ENCODE measurements around the gene LY6G6C.
"Not testable (repeated sequence)": the region's sequence is repeated elsewhere in the genome, so short reads cannot be mapped to it uniquely, and the experiment has no call there.

The LY6G6C gene

DNA sequence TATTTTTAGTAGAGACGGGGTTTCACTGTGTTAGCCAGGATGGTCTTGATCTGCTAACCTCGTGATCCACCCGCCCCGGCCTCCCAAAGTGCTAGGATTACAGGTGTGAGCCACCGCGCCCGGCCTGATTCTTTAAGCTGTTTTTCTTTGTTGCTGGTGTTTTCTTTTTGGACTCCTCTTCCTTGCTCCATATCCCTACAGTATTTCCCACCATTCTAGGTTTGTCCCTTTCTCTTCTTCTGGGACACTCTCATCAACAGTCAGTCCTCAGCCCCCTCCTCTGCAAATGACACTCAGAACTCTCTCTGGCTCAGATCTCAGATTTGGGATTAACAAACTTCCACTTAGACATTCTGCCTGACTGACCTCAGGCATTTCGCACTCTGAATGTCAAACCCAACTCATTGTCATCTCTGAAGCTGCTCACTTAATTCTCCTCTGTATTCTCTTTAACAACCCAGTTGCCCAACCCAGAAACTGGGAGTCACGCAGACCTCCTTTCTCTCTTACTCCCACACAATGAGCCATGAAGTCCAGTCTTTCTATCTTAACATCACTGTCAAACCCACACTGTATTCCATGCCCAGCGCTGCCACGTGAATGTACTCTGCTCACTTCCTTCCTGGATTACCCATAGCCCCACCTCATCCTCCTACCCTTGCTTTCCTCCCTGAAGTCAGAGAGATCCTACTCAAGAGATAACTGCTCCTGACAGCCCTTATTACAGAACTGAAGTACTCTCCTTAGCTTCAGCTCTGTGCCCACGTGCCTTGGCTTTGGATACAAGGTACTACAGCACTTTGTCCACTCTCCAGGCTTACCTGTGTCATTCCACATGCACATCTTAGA lies 4.2 kb upstream of the LY6G6C start:
- no peak for DNase-seq

GRCh38 chr6:31723980-31724691 lies 2.6 kb upstream of the LY6G6C start:
- no peak for DNase-seq

GRCh38 chr6:31723245-31723979 lies 1.9 kb upstream of the LY6G6C start, which contains the start of gene MPIG6B:
Gene MPIG6B, plus strand, starts transcription at chr6:31723373. Its CDS starts 11 bp downstream, at chr6:31723384.
- DNase-seq: no peak

- DNase-seq: no peak
These were observed 627 bp upstream of the LY6G6C start for GRCh38 chr6:31722173-31722572.

DNA sequence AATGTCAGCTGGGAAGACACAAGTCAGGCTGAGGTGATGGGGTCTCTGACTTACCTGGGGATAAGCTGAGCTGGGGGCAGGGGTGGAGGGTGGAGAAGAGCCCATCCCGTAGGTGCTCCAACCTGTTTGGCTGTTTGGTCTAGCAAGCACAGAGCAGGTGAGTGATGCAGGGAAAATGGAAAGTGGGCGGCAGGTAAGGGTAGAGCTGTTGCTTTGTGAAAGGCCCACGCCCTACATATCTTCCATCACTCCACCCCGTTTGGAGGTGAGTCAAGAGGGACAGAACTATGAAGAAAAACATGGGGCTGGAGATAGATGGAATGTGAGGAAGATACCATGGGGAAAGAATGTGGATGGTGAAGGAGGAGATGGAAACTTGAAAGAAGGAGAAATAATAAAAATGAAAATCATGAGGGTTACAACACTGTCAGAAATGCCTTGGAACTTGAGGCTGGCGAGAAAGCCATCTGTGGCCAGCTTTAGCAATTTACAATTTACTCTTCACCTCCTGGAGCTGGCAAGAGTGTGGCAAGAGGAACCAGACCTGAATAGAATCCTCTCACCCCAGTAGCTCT lies 1.3 kb downstream of the LY6G6C start:
- no peak for DNase-seq

DNA sequence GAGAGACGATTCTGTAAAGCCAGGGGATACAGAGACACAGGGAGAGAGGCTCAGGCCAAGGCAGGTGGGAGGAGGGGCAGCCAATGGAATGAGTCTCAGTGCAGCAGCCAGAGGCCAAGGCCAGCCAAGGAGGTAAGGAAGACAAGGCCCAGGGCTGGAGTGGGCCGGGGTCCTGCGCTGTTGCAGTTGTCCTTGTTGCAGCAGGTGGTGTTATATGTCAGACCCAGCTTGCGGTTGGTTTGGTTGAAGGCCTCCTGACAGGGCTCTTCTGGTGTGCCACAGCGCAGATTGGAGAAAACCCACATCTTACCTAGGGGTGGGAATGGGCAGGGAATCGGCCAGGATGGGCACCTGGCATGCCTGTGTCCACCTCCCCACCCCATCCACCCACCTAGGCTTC lies 2.5 kb downstream of the LY6G6C start:
- DNase-seq: no peak

DNA sequence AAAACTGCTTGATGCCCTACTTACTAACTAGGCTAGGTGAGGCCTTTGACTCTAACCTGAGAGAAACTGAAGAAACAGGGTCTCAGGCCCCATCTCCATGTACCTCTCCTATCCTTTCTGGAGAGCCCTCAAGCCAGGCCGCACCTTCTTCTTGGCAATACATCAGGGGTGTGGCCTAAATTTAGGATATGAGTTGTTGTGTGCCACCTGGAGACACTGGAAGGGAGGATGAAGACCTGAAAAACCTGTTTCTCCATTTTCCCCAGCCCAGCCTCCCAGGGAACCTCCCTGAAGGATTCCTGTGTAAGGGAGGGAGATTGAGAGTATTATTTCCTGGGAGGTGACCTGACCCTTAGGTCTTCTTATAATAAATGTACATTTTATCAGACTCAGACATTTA lies 3.3 kb downstream of the LY6G6C start:
- DNase-seq: no peak

GRCh38 chr6:31717499-31718222 lies 3.9 kb downstream of the LY6G6C start:
- no peak for DNase-seq

GRCh38 chr6:31715022-31715958 lies 6.3 kb downstream of the LY6G6C start, which contains the start of gene LY6G6D:
Gene LY6G6D, plus strand, starts transcription at chr6:31715348. Its CDS starts 8 bp downstream, at chr6:31715356.
- no peak for DNase-seq

- no peak for DNase-seq
These were observed 7.4 kb downstream of the LY6G6C start for GRCh38 chr6:31713991-31714684.

GRCh38 chr6:31713465-31713864 lies 8.1 kb downstream of the LY6G6C start:
- no peak for DNase-seq

- DNase-seq: peak; percentile 37
These were observed 9.2 kb downstream of the LY6G6C start for GRCh38 chr6:31712296-31712695.

DNA sequence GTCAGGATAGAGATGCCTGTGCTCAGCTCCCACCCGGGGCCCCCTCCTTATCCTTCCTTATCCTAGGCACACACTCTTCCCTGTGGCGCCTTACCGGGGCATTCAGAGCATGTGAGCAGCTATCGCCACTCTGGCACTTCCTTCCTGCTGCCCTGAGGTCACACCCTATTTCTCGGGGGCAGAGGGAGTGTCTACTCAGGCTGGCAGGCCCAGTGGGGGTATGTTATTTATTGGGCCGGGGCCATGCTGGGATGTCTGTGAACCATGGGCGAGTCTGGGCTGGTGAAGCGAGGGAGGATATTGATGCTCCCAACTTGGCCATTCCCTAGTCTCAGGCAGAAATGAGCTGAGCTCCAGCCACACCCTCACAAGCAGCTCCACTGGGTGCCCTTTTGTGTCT lies 10.3 kb downstream of the LY6G6C start:
- no peak for DNase-seq

DNA sequence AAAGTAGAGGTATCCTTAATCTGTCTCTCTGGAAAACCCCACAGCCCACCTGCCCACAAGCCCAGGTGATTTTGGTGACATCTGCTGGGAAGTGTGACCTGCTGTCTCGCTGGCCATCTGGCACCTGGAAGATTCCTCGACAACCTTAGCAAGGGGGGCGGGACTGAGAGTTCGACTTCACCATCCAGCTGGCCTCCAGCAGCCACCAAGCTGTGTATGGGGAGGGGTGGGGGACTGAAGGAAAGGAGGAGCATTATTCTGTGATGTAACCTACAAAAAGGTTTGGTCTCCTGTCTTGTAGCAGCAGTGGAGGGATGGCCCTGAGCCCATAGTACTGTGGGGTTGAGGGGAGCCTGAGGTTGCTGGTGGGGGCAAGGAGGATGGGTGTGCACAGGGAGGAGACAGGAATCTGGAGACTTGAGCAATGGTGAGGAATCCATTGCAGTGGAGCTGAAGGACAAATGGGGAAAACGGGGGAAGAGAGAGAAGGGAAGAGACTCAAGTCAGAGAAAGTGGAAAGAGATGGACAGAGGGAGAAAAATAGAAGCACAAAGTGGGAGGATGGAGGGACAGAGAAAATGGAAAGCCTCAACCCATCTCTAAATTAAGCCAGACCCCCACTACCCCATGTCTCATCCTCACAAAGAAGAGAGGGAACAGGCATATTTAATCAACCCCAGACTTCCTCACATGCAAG lies 10.9 kb downstream of the LY6G6C start:
- DNase-seq: no peak

- DNase-seq: not testable (repeated sequence)
These were observed 12.4 kb downstream of the LY6G6C start for GRCh38 chr6:31709157-31709556.

GRCh38 chr6:31708224-31708623 lies 13.3 kb downstream of the LY6G6C start:
- no peak for DNase-seq

DNA sequence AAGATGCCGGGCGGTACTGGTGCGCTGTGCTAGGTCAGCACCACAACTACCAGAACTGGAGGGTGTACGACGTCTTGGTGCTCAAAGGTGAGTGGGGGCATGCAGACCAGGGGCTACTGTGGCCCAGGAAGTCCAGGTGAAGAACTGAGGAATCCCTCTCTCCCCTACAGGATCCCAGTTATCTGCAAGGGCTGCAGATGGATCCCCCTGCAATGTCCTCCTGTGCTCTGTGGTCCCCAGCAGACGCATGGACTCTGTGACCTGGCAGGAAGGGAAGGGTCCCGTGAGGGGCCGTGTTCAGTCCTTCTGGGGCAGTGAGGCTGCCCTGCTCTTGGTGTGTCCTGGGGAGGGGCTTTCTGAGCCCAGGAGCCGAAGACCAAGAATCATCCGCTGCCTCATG lies 13.8 kb downstream of the LY6G6C start:
- DNase-seq: no peak

DNA sequence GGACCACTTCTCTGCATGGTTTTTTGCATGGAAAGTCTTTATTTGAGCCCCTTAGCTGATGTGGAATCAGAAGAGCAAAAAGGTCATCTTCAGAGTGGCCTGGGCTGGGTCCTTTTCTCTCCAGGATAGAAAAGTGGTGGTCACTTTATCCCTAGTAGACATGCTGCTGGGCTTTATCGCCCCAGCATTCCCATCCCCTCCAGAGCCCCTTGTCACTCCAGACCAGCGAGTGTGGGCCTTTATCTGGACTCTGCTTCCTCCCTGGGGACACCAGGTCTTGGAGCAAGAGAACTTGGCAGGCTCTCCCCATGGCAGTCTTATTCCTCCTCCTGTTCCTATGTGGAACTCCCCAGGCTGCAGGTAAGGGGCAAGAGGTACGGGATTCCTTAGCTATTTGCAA lies 14.9 kb downstream of the LY6G6C start, which contains the start of gene LY6G6F:
Gene LY6G6F (plus strand): TSS at position 268 of the 400 bp plus-strand sequence. CDS start 41 bp downstream, at position 309.
- DNase-seq: no peak

GRCh38 chr6:31705931-31706330 lies 15.6 kb downstream of the LY6G6C start:
- no peak for DNase-seq
